HepG2 (cell line): ENCODE results near the gene GLT1D1. TPM values are rescaled to one million over a fixed set of nuclear protein-coding genes. Genes with fewer than 3 reads are reported as not detected.

Experiments
- ATAC-seq: fragments of 200-7000 bp; cut with Tn5 transposase; 3 replicates; pipeline ENCODE4 v1.9.1; 2020; ENCODE audit warnings: mild to moderate bottlenecking, moderate library complexity
- BruUV-seq: library from RNA; stranded (reverse); fragments of 400-500 nt; replicated peaks from 2 replicates; lab custom pipeline; 2021; lab: Mats Ljungman, UMichigan
- CTCF ChIA-PET: fragments of 300-600 bp; formaldehyde crosslinking; extraction: SDS; loops from one replicate; lab custom pipeline; 2021; ENCODE audit warnings: low total read pairs, inconsistent platforms, low intra/inter-chr PET ratio; lab: Yijun Ruan, JAX
- POLR2A ChIA-PET: fragments of 350-600 bp; sonication (Branson Sonifier 250); formaldehyde crosslinking; loops from one replicate; lab custom pipeline; 2020; ENCODE audit warnings: antibody characterized with exemption, inconsistent platforms; lab: Yijun Ruan, JAX
- DNase-seq: peaks from one replicate; pipeline ENCODE4 v3.0.0-alpha.2; 2015; ENCODE audit warnings: low spot score
- FAIRE-seq: peaks from 3 replicates; lab custom pipeline; 2011; peaks lifted over from hg19 to GRCh38; lab: Jason Lieb, UNC
- H2AFZ ChIP-seq: one replicate; pipeline ENCODE4 v1.6.1; 2011; ENCODE audit warnings: low read length, inconsistent platforms
- H3K27ac ChIP-seq: fragments of 300-600 bp; 3 replicates; pipeline ENCODE4 v1.8.0; 2011; ENCODE audit warnings: mixed run types, mild to moderate bottlenecking, mixed read lengths, low read length, inconsistent platforms; ENCODE audit not compliant: insufficient read depth; ENCODE audit errors: extremely low read length
- H3K27me3 ChIP-seq, 2 experiments: fragments of 200-600 bp in 1 of 2; 2 replicates in 1 of 2; 3 replicates in 1 of 2; pipeline versions ENCODE4 v1.6.0 to v1.8.0; 2011; ENCODE audit warnings: low read length in 2 of 2, mild to moderate bottlenecking in 2 of 2, moderate library complexity in 2 of 2, inconsistent platforms in 1 of 2; ENCODE audit not compliant: insufficient read depth in 2 of 2, control insufficient read depth in 1 of 2
- H3K36me3 ChIP-seq, 2 experiments: fragments of 200-600 bp in 1 of 2; replicated peaks in 1 of 2; 2 replicates in 1 of 2; 3 replicates in 1 of 2; pipeline versions ENCODE4 v1.5.1 to v1.8.0; 2011; ENCODE audit warnings: low read length in 2 of 2, inconsistent platforms in 1 of 2; ENCODE audit not compliant: insufficient read depth in 2 of 2, control insufficient read depth in 1 of 2
- H3K4me1 ChIP-seq: 2 replicates; pipeline ENCODE4 v1.5.1; 2012; ENCODE audit warnings: low read length, inconsistent platforms; ENCODE audit not compliant: insufficient read depth
- H3K4me2 ChIP-seq: 2 replicates; pipeline ENCODE4 v1.6.0; 2011; ENCODE audit warnings: low read depth, low read length, inconsistent platforms
- H3K4me3 ChIP-seq, 3 experiments: fragments of 200-600 bp in 1 of 3; sonication (generic), shearing (Covaris generic) in 1 of 3; replicated peaks in 1 of 3; 2 replicates each; pipeline ENCODE4 v1.5.1; 2011 to 2016; ENCODE audit warnings: low read length in 3 of 3, inconsistent platforms in 2 of 3, low read depth in 2 of 3, mild to moderate bottlenecking in 2 of 3, control low read depth in 1 of 3, mixed read lengths in 1 of 3; ENCODE audit not compliant: insufficient read depth in 1 of 3
- H3K79me2 ChIP-seq: one replicate; pipeline ENCODE4 v1.6.1; 2011; ENCODE audit warnings: low read length, inconsistent platforms; ENCODE audit not compliant: insufficient read depth
- H3K9ac ChIP-seq: 2 replicates; pipeline ENCODE4 v1.6.0; 2011; ENCODE audit warnings: mild to moderate bottlenecking, low read depth, low read length, inconsistent platforms; ENCODE audit not compliant: insufficient read depth
- H3K9me3 ChIP-seq: 2 replicates; pipeline ENCODE4 v1.5.1; 2012; ENCODE audit warnings: mild to moderate bottlenecking, low read length
- H4K20me1 ChIP-seq: 2 replicates; pipeline ENCODE4 v1.6.0; 2011; ENCODE audit warnings: inconsistent platforms, mild to moderate bottlenecking, low read length, moderate library complexity; ENCODE audit not compliant: insufficient read depth
- HDAC6 ChIP-seq: fragments of 200-600 bp; sonication (generic); IDR thresholded peaks from 2 replicates; pipeline ENCODE4 v1.7.0; 2017; ENCODE audit warnings: mild to moderate bottlenecking, antibody characterized with exemption, low read length, low read depth
- MEF2D ChIP-seq: sonication (generic); formaldehyde crosslinking; IDR thresholded peaks from 2 replicates; pipeline ENCODE4 v1.5.1; 2020; ENCODE audit warnings: mild to moderate bottlenecking, missing genetic modification reagents
- NFRKB ChIP-seq: fragments of 450-650 bp; IDR thresholded peaks from 2 replicates; pipeline ENCODE4 v1.6.1; 2017
- PRPF4 ChIP-seq: fragments of 200-400 bp; formaldehyde crosslinking; IDR thresholded peaks from 2 replicates; pipeline ENCODE4 v1.6.1; 2016; ENCODE audit warnings: low read length, low read depth; ENCODE audit not compliant: poor library complexity, severe bottlenecking
- SRSF4 ChIP-seq: fragments of 200-400 bp; formaldehyde crosslinking; IDR thresholded peaks from one replicate; pipeline ENCODE4 v1.6.1; 2018; ENCODE audit warnings: mild to moderate bottlenecking, low read depth, low read length, moderate library complexity; ENCODE audit not compliant: poor library complexity, severe bottlenecking
- ZNF138 ChIP-seq: sonication (generic); formaldehyde crosslinking; IDR thresholded peaks from 2 replicates; pipeline ENCODE4 v1.5.0; 2020; ENCODE audit warnings: mild to moderate bottlenecking, low read depth, missing genetic modification reagents
- ZNF775 ChIP-seq: sonication (generic); formaldehyde crosslinking; IDR thresholded peaks from 2 replicates; pipeline ENCODE4 v1.4.0; 2020; ENCODE audit warnings: missing genetic modification reagents, mild to moderate bottlenecking, moderate library complexity, borderline replicate concordance
- ZZZ3 ChIP-seq: sonication (generic); formaldehyde crosslinking; IDR thresholded peaks from 2 replicates; pipeline ENCODE4 v1.4.0; 2020; ENCODE audit warnings: missing genetic modification reagents, mild to moderate bottlenecking, borderline replicate concordance
- WGBS: methylation state at CpG from one replicate; pipeline ENCODE4 v1.1.6; 2017; ENCODE audit warnings: low lambda C conversion rate; 5-methylcytosine and 5-hydroxymethylcytosine counted together
- in situ Hi-C: cut with HindIII; loops from 2 replicates; pipeline ENCODE4 v1.10.0; 2017; ENCODE audit warnings: low pct_unique_long_range_greater_than_20kb; ENCODE audit not compliant: extremely low pct_ligation_motif_present
- intact Hi-C: fragments of 100-400 bp; cut with micrococcal nuclease; formaldehyde crosslinking; loops from one replicate; pipeline ENCODE4 v1.10.0; 2022; ENCODE audit not compliant: unreplicated experiment
- polyA plus RNA-seq, 8 experiments: library from polyadenylated mRNA; depleted of rRNA in 3 of 8; stranded (reverse) in 7 of 8; unstranded in 1 of 8; fragments of >200 nt; fragmentation: Illumina TruSeq in 4 of 8; extraction: Trizol in 4 of 8; gene quantifications; 2 replicates each; pipeline versions ENCODE4 v1.2.1 to v1.2.3, GENCODE V29; 2011 to 2016; ENCODE audit warnings: low read depth in 4 of 8, missing spikeins in 1 of 8, mixed read lengths in 1 of 8; ENCODE audit not compliant: insufficient read depth in 1 of 8
- total RNA-seq, 5 experiments: library from RNA; depleted of rRNA; stranded (reverse); fragments of >200 nt; fragmentation: Illumina TruSeq; extraction: Trizol; gene quantifications; 2 replicates each; pipeline ENCODE4 v1.2.3, GENCODE V29; 2016; ENCODE audit warnings: low read depth in 1 of 5
- TF ChIP-seq, protein P1 (sequence below): sonication (generic); formaldehyde crosslinking; IDR thresholded peaks from 2 replicates; pipeline ENCODE4 v1.8.0; 2022; ENCODE audit warnings: mild to moderate bottlenecking, missing genetic modification reagents
- TF ChIP-seq, protein P2 (sequence below): sonication (generic); formaldehyde crosslinking; IDR thresholded peaks from one replicate; pipeline ENCODE4 v1.5.1; 2020; ENCODE audit warnings: mild to moderate bottlenecking, missing genetic modification reagents; ENCODE audit errors: not compliant biosample characterization

GLT1D1 gene
- total and polyA plus RNA-seq, 2 of the 13 experiments (the other 11 are each of a cell fraction or from before 2014, with no cell fraction given): 0.09 to 0.17 TPM

DNA sequence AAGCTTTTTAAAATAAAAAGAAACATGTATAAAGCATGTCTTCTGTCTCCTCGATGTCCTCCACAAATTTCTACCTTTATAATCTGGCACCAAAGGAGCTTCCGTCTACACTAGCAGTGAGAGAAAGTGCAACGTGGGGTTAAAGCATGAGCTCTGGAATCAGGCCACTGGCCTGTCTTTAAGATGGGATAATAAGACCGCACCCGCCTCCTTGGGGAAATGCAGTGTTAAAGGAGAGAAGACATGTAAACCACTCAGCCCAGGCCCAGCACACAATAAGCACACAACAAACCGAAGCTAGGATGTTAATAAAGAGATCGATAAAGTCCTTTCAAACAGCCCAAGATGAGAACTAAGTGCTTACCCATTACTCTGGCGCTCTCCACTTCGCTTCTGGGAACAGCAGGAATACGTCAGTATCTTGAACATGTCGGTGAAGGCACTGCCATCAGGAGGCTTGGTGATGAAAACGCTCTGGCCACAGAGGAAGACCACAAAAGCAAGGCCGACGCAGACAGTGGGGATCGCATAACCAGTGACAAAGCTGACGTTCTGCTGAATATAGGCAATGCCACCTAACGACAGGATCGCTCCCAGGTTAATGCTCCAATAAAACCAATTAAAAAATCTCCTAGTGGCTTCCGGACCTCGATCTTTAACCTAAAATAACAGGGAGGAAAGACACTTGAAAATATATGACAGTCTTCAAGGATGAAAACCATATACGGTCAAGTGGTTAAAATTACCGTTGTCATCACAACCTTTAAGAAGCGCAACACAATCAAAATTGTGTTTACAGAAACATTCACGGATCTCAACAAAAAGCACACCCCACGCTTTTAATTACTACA lies 38.6 kb upstream of the GLT1D1 start:
- ATAC-seq (no peak), DNase-seq (no peak)
- BruUV-seq: no TSS peak
- TF ChIP-seq ZNF775 (CRISPR knock-in tag) (no peak), ZZZ3 (CRISPR knock-in tag) (no peak), PRPF4 (no peak), NFRKB (no peak), MEF2D (no peak), SRSF4 (no peak), ZNF138 (CRISPR knock-in tag) (no peak), HDAC6 (no peak)
- TF ChIP-seq, protein P1, sequence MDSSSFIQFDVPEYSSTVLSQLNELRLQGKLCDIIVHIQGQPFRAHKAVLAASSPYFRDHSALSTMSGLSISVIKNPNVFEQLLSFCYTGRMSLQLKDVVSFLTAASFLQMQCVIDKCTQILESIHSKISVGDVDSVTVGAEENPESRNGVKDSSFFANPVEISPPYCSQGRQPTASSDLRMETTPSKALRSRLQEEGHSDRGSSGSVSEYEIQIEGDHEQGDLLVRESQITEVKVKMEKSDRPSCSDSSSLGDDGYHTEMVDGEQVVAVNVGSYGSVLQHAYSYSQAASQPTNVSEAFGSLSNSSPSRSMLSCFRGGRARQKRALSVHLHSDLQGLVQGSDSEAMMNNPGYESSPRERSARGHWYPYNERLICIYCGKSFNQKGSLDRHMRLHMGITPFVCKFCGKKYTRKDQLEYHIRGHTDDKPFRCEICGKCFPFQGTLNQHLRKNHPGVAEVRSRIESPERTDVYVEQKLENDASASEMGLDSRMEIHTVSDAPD (CRISPR knock-in tag): no peak
- TF ChIP-seq, protein P2, sequence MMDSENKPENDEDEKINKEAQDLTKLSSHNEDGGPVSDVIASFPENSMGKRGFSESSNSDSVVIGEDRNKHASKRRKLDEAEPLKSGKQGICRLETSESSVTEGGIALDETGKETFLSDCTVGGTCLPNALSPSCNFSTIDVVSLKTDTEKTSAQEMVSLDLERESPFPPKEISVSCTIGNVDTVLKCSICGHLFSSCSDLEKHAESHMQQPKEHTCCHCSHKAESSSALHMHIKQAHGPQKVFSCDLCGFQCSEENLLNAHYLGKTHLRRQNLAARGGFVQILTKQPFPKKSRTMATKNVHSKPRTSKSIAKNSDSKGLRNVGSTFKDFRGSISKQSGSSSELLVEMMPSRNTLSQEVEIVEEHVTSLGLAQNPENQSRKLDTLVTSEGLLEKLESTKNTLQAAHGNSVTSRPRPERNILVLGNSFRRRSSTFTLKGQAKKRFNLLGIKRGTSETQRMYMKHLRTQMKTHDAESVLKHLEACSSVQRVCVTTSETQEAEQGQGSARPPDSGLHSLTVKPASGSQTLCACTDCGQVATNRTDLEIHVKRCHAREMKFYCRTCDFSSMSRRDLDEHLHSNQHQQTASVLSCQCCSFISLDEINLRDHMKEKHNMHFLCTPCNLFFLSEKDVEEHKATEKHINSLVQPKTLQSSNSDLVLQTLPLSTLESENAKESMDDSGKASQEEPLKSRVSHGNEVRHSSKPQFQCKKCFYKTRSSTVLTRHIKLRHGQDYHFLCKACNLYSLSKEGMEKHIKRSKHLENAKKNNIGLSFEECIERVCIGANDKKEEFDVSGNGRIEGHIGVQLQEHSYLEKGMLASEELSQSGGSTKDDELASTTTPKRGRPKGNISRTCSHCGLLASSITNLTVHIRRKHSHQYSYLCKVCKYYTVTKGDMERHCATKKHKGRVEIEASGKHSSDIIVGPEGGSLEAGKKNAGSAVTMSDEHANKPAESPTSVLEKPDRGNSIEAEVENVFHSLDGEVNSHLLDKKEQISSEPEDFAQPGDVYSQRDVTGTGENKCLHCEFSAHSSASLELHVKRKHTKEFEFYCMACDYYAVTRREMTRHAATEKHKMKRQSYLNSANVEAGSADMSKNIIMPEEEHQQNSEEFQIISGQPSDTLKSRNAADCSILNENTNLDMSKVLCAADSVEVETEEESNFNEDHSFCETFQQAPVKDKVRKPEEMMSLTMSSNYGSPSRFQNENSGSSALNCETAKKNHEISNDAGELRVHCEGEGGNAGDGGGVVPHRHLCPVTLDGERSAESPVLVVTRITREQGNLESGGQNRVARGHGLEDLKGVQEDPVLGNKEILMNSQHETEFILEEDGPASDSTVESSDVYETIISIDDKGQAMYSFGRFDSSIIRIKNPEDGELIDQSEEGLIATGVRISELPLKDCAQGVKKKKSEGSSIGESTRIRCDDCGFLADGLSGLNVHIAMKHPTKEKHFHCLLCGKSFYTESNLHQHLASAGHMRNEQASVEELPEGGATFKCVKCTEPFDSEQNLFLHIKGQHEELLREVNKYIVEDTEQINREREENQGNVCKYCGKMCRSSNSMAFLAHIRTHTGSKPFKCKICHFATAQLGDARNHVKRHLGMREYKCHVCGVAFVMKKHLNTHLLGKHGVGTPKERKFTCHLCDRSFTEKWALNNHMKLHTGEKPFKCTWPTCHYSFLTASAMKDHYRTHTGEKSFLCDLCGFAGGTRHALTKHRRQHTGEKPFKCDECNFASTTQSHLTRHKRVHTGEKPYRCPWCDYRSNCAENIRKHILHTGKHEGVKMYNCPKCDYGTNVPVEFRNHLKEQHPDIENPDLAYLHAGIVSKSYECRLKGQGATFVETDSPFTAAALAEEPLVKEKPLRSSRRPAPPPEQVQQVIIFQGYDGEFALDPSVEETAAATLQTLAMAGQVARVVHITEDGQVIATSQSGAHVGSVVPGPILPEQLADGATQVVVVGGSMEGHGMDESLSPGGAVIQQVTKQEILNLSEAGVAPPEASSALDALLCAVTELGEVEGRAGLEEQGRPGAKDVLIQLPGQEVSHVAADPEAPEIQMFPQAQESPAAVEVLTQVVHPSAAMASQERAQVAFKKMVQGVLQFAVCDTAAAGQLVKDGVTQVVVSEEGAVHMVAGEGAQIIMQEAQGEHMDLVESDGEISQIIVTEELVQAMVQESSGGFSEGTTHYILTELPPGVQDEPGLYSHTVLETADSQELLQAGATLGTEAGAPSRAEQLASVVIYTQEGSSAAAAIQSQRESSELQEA (CRISPR knock-in tag): no peak
- TF ChIP-seq, all 625 proteins: peak for 0
- Histone ChIP-seq H4K20me1 (peaks cover 15% of the 10 kb centered on the region; the same call in 1 of the 2 replicates), H3K4me3 (no peak overlapping the region), H3K4me1 (peaks cover 14% of the 10 kb centered on the region; the same call in 1 of the 2 replicates), H3K27me3 (no peaks in the 10 kb centered on the region), H3K9me3 (no peaks in the 10 kb centered on the region), H3K4me2 (no peak overlapping the region), H3K79me2 (peaks cover 64% of the 10 kb centered on the region), H3K27ac (no peak overlapping the region), H2AFZ (no peak overlapping the region), H3K36me3 (peaks cover 7 to 40% of the 10 kb centered on the region in 2 experiments; a peak in 4 of 5 replicates), H3K9ac (no peak overlapping the region)
- intact Hi-C loops: no loop called here
- ChIA-PET POLR2A (no interaction called here), CTCF (no interaction called here)
- FAIRE-seq: no peak
- WGBS: 97% methylated on average over 25 of the region's 25 CpGs
- in situ Hi-C loops: no loop called here
